Renal cortex interstitium (tissue), 11 donors: Measurements from ENCODE around the gene IQCE. TPM values are rescaled to one million over a fixed set of nuclear protein-coding genes. Genes with fewer than 3 reads are reported as not detected.
"Not testable (repeated sequence)": the region's sequence is repeated elsewhere in the genome, so short reads cannot be mapped to it uniquely, and the experiment has no call there.

Source experiments
- DNase-seq, 11 donors: peaks; one replicate each; pipeline ENCODE4 v3.0.0-alpha.2; 2013; ENCODE audit warnings: low read depth in 9 of 11, low spot score in 4 of 11; ENCODE audit errors: extremely low read depth in 1 of 11
- polyA plus RNA-seq, 3 donors: library from polyadenylated mRNA; unstranded; fragments of 120-200 nt; gene quantifications; one replicate each; pipeline ENCODE4 v1.2.1, GENCODE V29; 2013; ENCODE audit not compliant: insufficient read length in 3 of 3

Gene IQCE
- polyA plus RNA-seq, 3 donors: 19.7 to 26.2 (median 24.2) TPM

GRCh38 chr7:2587778-2588177 is 29.0 kb downstream of the IQCE start:
- no peak for DNase-seq

GRCh38 chr7:2589341-2589740 is 30.6 kb downstream of the IQCE start:
- DNase-seq: no peak

GRCh38 chr7:2589941-2590340 is 31.2 kb downstream of the IQCE start:
- not testable (repeated sequence) for DNase-seq

GRCh38 chr7:2592375-2592865 is 33.6 kb downstream of the IQCE start:
- no peak for DNase-seq

GRCh38 chr7:2593036-2593727 is 34.4 kb downstream of the IQCE start:
- DNase-seq: no peak

- no peak for DNase-seq
These were observed 35.8 kb downstream of the IQCE start for GRCh38 chr7:2594599-2594998.

- DNase-seq: no peak
These were observed 36.6 kb downstream of the IQCE start for GRCh38 chr7:2595258-2595860.

- DNase-seq: no peak
These were observed 37.9 kb downstream of the IQCE start for GRCh38 chr7:2596464-2597272.

GRCh38 chr7:2597273-2597640 is 38.5 kb downstream of the IQCE start:
- no peak for DNase-seq

- DNase-seq: no peak
These were observed 39.5 kb downstream of the IQCE start for GRCh38 chr7:2598154-2598823.

- no peak for DNase-seq
These were observed 42.3 kb downstream of the IQCE start for GRCh38 chr7:2601065-2601464.

GRCh38 chr7:2601907-2602306 is 43.1 kb downstream of the IQCE start:
- no peak for DNase-seq

GRCh38 chr7:2602406-2603043 is 43.7 kb downstream of the IQCE start:
- DNase-seq: no peak

- no peak for DNase-seq
These were observed 44.5 kb downstream of the IQCE start for GRCh38 chr7:2603044-2603965.

GRCh38 chr7:2604608-2605174 is 45.9 kb downstream of the IQCE start:
- DNase-seq: no peak

GRCh38 chr7:2605608-2606538 is 47.1 kb downstream of the IQCE start:
- no peak for DNase-seq

GRCh38 chr7:2606539-2606936 is 47.8 kb downstream of the IQCE start:
- no peak for DNase-seq
